ENCODE measurements around the gene PLCD4.

Gene PLCD4

GRCh38 chr2:218607436-218608115 is at the start of gene PLCD4:
Gene PLCD4, plus strand, starts transcription at chr2:218607899. Its CDS starts 7,841 bp downstream, at chr2:218615740.
- DNase-seq = peak; percentile 58

- no peak for DNase-seq
Observed at GRCh38 chr2:218557941-218558340, 49.8 kb upstream of the PLCD4 start.

GRCh38 chr2:218558986-218559385 is 48.7 kb upstream of the PLCD4 start:
- DNase-seq = no peak

GRCh38 chr2:218564056-218564455 is 43.6 kb upstream of the PLCD4 start:
- no peak for DNase-seq

GRCh38 chr2:218566296-218566695 is 41.4 kb upstream of the PLCD4 start:
- DNase-seq = no peak

GRCh38 chr2:218567797-218568189 is 39.9 kb upstream of the PLCD4 start:
- DNase-seq = no peak

GRCh38 chr2:218568190-218569037 is 39.3 kb upstream of the PLCD4 start, which contains the start of the genes CNOT9 and USP37:
Gene CNOT9, plus strand, starts transcription at chr2:218568839. Its CDS starts 116 bp downstream, at chr2:218568955.
Gene USP37, minus strand, starts transcription at chr2:218568351. Its CDS starts 9,698 bp downstream, at chr2:218558653.
- peak; percentile 98 for DNase-seq

- DNase-seq = peak; percentile 50
Observed at GRCh38 chr2:218569038-218569431, 38.7 kb upstream of the PLCD4 start.

GRCh38 chr2:218569661-218570500 is 37.8 kb upstream of the PLCD4 start:
- DNase-seq = peak; percentile 33

- DNase-seq = peak; percentile 61
Observed at GRCh38 chr2:218570850-218571249, 36.8 kb upstream of the PLCD4 start.

- DNase-seq = no peak
Observed at GRCh38 chr2:218576854-218577253, 30.8 kb upstream of the PLCD4 start.

GRCh38 chr2:218577482-218578220 is 30.0 kb upstream of the PLCD4 start:
- no peak for DNase-seq

- no peak for DNase-seq
Observed at GRCh38 chr2:218578272-218578877, 29.3 kb upstream of the PLCD4 start.

- DNase-seq = peak; percentile 85
Observed at GRCh38 chr2:218582076-218582475, 25.6 kb upstream of the PLCD4 start.

- no peak for DNase-seq
Observed at GRCh38 chr2:218583983-218584850, 23.5 kb upstream of the PLCD4 start.

- no peak for DNase-seq
Observed at GRCh38 chr2:218585541-218585940, 22.2 kb upstream of the PLCD4 start.

GRCh38 chr2:218605432-218605831 is 2.3 kb upstream of the PLCD4 start:
- peak; percentile 49 for DNase-seq

- DNase-seq = no peak
Observed at GRCh38 chr2:218615868-218616315, 8.2 kb downstream of the PLCD4 start.

- no peak for DNase-seq
Observed at GRCh38 chr2:218618102-218618860, 10.6 kb downstream of the PLCD4 start.

GRCh38 chr2:218621007-218621406 is 13.3 kb downstream of the PLCD4 start:
- DNase-seq = no peak
